Measurements from ENCODE around the gene TXNDC8. TPM values are rescaled to one million over a fixed set of nuclear protein-coding genes. Genes with fewer than 3 reads are reported as not detected.
A peak's percentile ranks its signal among the peaks of the same experiment; 100 is the strongest.

The TXNDC8 gene
- total RNA-seq, 3 donors from 2014 or later, result not detected

GRCh38 chr9:110278080-110278707 is 59.5 kb downstream of the TXNDC8 start:
- H3K4me3 Mint-ChIP-seq, result no peak overlapping the region
- no peak for DNase-seq
- H3K36me3 Mint-ChIP-seq (ENCODE audit: insufficient read depth), result no peaks in the 10 kb centered on the region
- no peaks in the 10 kb centered on the region for H3K4me1 Mint-ChIP-seq (ENCODE audit: low read depth)
- H3K27me3 Mint-ChIP-seq (ENCODE audit: low read depth), result peaks cover 7% of the 10 kb centered on the region
- no peaks in the 10 kb centered on the region for H3K9me3 Mint-ChIP-seq
- no peak for ATAC-seq

GRCh38 chr9:110276781-110277180 is 60.9 kb downstream of the TXNDC8 start:
- ATAC-seq (no peak), DNase-seq (no peak)
- Mint-ChIP-seq H3K9me3 (no peaks in the 10 kb centered on the region), H3K27me3 (ENCODE audit: low read depth) (peaks cover 7% of the 10 kb centered on the region), H3K4me1 (ENCODE audit: low read depth) (no peaks in the 10 kb centered on the region), H3K36me3 (ENCODE audit: insufficient read depth) (no peaks in the 10 kb centered on the region), H3K4me3 (no peak overlapping the region)

- DNase-seq (no peak), ATAC-seq (no peak)
- Mint-ChIP-seq H3K9me3 (no peaks in the 10 kb centered on the region), H3K36me3 (ENCODE audit: insufficient read depth) (no peaks in the 10 kb centered on the region), H3K4me3 (no peak overlapping the region), H3K4me1 (ENCODE audit: low read depth) (no peaks in the 10 kb centered on the region), H3K27me3 (ENCODE audit: low read depth) (peaks cover 3% of the 10 kb centered on the region)
These were observed 67.3 kb downstream of the TXNDC8 start for GRCh38 chr9:110270211-110270995.

- Mint-ChIP-seq H3K4me1 (ENCODE audit: low read depth) (no peaks in the 10 kb centered on the region), H3K27me3 (ENCODE audit: low read depth) (peaks cover 3% of the 10 kb centered on the region), H3K9me3 (no peaks in the 10 kb centered on the region), H3K36me3 (ENCODE audit: insufficient read depth) (no peaks in the 10 kb centered on the region), H3K4me3 (no peak overlapping the region)
- ATAC-seq (no peak), DNase-seq (no peak)
These were observed 70.9 kb downstream of the TXNDC8 start for GRCh38 chr9:110266795-110267194.

- H3K27me3 Mint-ChIP-seq (ENCODE audit: low read depth), result no peaks in the 10 kb centered on the region
- DNase-seq (no peak), ATAC-seq (no peak)
- H3K4me3 Mint-ChIP-seq, result no peak overlapping the region
- no peaks in the 10 kb centered on the region for H3K36me3 Mint-ChIP-seq (ENCODE audit: insufficient read depth)
- peaks cover 18% of the 10 kb centered on the region for H3K4me1 Mint-ChIP-seq (ENCODE audit: low read depth)
- no peaks in the 10 kb centered on the region for H3K9me3 Mint-ChIP-seq
These were observed 76.0 kb downstream of the TXNDC8 start for GRCh38 chr9:110261632-110262031.

GRCh38 chr9:110260911-110261310 is 76.8 kb downstream of the TXNDC8 start:
- Mint-ChIP-seq H3K36me3 (ENCODE audit: insufficient read depth) (no peaks in the 10 kb centered on the region), H3K9me3 (no peaks in the 10 kb centered on the region), H3K4me3 (no peak overlapping the region), H3K27me3 (ENCODE audit: low read depth) (no peaks in the 10 kb centered on the region), H3K4me1 (ENCODE audit: low read depth) (peaks cover 18% of the 10 kb centered on the region)
- no peak for DNase-seq
- ATAC-seq, result no peak

- Mint-ChIP-seq H3K4me3 (no peak overlapping the region), H3K36me3 (ENCODE audit: insufficient read depth) (no peaks in the 10 kb centered on the region), H3K9me3 (no peaks in the 10 kb centered on the region), H3K4me1 (ENCODE audit: low read depth) (peaks cover 23% of the 10 kb centered on the region), H3K27me3 (ENCODE audit: low read depth) (no peaks in the 10 kb centered on the region)
- DNase-seq (no peak), ATAC-seq (no peak)
These were observed 78.1 kb downstream of the TXNDC8 start for GRCh38 chr9:110259566-110259965.

- DNase-seq (no peak), ATAC-seq (no peak)
- H3K27me3 Mint-ChIP-seq (ENCODE audit: low read depth), result no peaks in the 10 kb centered on the region
- peaks cover 1% of the 10 kb centered on the region for H3K36me3 Mint-ChIP-seq (ENCODE audit: insufficient read depth)
- peaks cover 31% of the 10 kb centered on the region for H3K4me1 Mint-ChIP-seq (ENCODE audit: low read depth)
- no peaks in the 10 kb centered on the region for H3K9me3 Mint-ChIP-seq
- H3K4me3 Mint-ChIP-seq, result no peak overlapping the region
These were observed 79.0 kb downstream of the TXNDC8 start for GRCh38 chr9:110258690-110259091.

GRCh38 chr9:110257956-110258355 is 79.7 kb downstream of the TXNDC8 start:
- Mint-ChIP-seq H3K27me3 (ENCODE audit: low read depth) (no peaks in the 10 kb centered on the region), H3K36me3 (ENCODE audit: insufficient read depth) (peaks cover 4% of the 10 kb centered on the region), H3K9me3 (no peaks in the 10 kb centered on the region), H3K4me3 (peak overlapping the region; percentile 93), H3K4me1 (ENCODE audit: low read depth) (peaks cover 38% of the 10 kb centered on the region)
- DNase-seq (no peak), ATAC-seq (no peak)

- ATAC-seq (no peak), DNase-seq (no peak)
- no peaks in the 10 kb centered on the region for H3K27me3 Mint-ChIP-seq (ENCODE audit: low read depth)
- peaks cover 43% of the 10 kb centered on the region for H3K4me1 Mint-ChIP-seq (ENCODE audit: low read depth)
- H3K4me3 Mint-ChIP-seq, result peak overlapping the region; percentile 93
- H3K36me3 Mint-ChIP-seq (ENCODE audit: insufficient read depth), result peaks cover 6% of the 10 kb centered on the region
- H3K9me3 Mint-ChIP-seq, result no peaks in the 10 kb centered on the region
These were observed 80.4 kb downstream of the TXNDC8 start for GRCh38 chr9:110257097-110257841.

GRCh38 chr9:110256380-110257096 is 81.1 kb downstream of the TXNDC8 start, which contains the start of gene TXN:
TSS of gene TXN (minus strand) at chr9:110256507. CDS start at chr9:110256435, 72 bp downstream.
- H3K4me1 Mint-ChIP-seq (ENCODE audit: low read depth), result peaks cover 47% of the 10 kb centered on the region
- no peaks in the 10 kb centered on the region for H3K27me3 Mint-ChIP-seq (ENCODE audit: low read depth)
- DNase-seq (peak; percentile 80), ATAC-seq (peak; percentile 79 to 85)
- peak within 1 kb of the TSS; percentile 93 for H3K4me3 Mint-ChIP-seq
- no peaks in the 10 kb centered on the region for H3K9me3 Mint-ChIP-seq
- peaks cover 6% of the 10 kb centered on the region for H3K36me3 Mint-ChIP-seq (ENCODE audit: insufficient read depth)

- Mint-ChIP-seq H3K4me3 (peak overlapping the region; percentile 93), H3K9me3 (no peaks in the 10 kb centered on the region), H3K36me3 (ENCODE audit: insufficient read depth) (peaks cover 8% of the 10 kb centered on the region), H3K4me1 (ENCODE audit: low read depth) (peaks cover 47% of the 10 kb centered on the region), H3K27me3 (ENCODE audit: low read depth) (no peaks in the 10 kb centered on the region)
- ATAC-seq (peak; percentile 19 to 20), DNase-seq (peak; percentile 19)
These were observed 81.9 kb downstream of the TXNDC8 start for GRCh38 chr9:110255463-110256379.

GRCh38 chr9:110255034-110255462 is 82.6 kb downstream of the TXNDC8 start:
- Mint-ChIP-seq H3K4me1 (ENCODE audit: low read depth) (peaks cover 47% of the 10 kb centered on the region), H3K27me3 (ENCODE audit: low read depth) (no peaks in the 10 kb centered on the region), H3K36me3 (ENCODE audit: insufficient read depth) (peaks cover 14% of the 10 kb centered on the region), H3K9me3 (no peaks in the 10 kb centered on the region), H3K4me3 (peak overlapping the region; percentile 93)
- DNase-seq (no peak), ATAC-seq (no peak)
